HEK293T (cell line): ENCODE data around the gene THSD1.

Experiments
- CTCF ChIA-PET: fragments of 350-600 bp; formaldehyde crosslinking; extraction: SDS; loops from one replicate; lab custom pipeline; 2021; ENCODE audit warnings: antibody characterized with exemption, inconsistent platforms; lab: Yijun Ruan, JAX
- POLR2A ChIA-PET: fragments of 350-600 bp; formaldehyde crosslinking; extraction: SDS; loops from one replicate; lab custom pipeline; 2020; ENCODE audit warnings: antibody characterized with exemption, inconsistent platforms; lab: Yijun Ruan, JAX
- DNase-seq: peaks from one replicate; pipeline ENCODE4 v3.0.0; 2012; ENCODE audit warnings: mixed read lengths; ENCODE audit errors: extremely low spot score
- ARNT ChIP-seq: fragments of 450-650 bp; IDR thresholded peaks from 2 replicates; pipeline ENCODE4 v1.6.1; 2017; ENCODE audit warnings: mild to moderate bottlenecking
- BHLHE40 ChIP-seq: fragments of 450-650 bp; IDR thresholded peaks from 2 replicates; pipeline ENCODE4 v1.6.1; 2016; ENCODE audit warnings: mild to moderate bottlenecking, moderate library complexity, borderline replicate concordance
- CTBP1 ChIP-seq: fragments of 450-650 bp; IDR thresholded peaks from 2 replicates; pipeline ENCODE4 v1.6.1; 2016; ENCODE audit warnings: borderline replicate concordance
- ELF4 ChIP-seq: fragments of 450-650 bp; IDR thresholded peaks from 2 replicates; pipeline ENCODE4 v1.6.1; 2017; ENCODE audit warnings: antibody characterized with exemption
- FOXA1 ChIP-seq: fragments of 450-650 bp; IDR thresholded peaks from 2 replicates; pipeline ENCODE4 v1.6.1; 2016; ENCODE audit warnings: mild to moderate bottlenecking
- FOXK2 ChIP-seq: fragments of 450-650 bp; IDR thresholded peaks from 2 replicates; pipeline ENCODE4 v1.6.1; 2016; ENCODE audit warnings: mild to moderate bottlenecking
- FOXM1 ChIP-seq: fragments of 450-650 bp; IDR thresholded peaks from 2 replicates; pipeline ENCODE4 v1.6.1; 2017; ENCODE audit warnings: mild to moderate bottlenecking, borderline replicate concordance
- HDGF ChIP-seq: fragments of 450-650 bp; IDR thresholded peaks from 2 replicates; pipeline ENCODE4 v1.6.1; 2017; ENCODE audit warnings: antibody characterized with exemption, borderline replicate concordance
- L3MBTL2 ChIP-seq: fragments of 450-650 bp; conservative IDR thresholded peaks from 2 replicates; pipeline ENCODE4 v1.6.1; 2016; ENCODE audit warnings: mild to moderate bottlenecking
- LEF1 ChIP-seq: fragments of 450-650 bp; IDR thresholded peaks from 2 replicates; pipeline ENCODE4 v1.6.1; 2017; ENCODE audit warnings: mild to moderate bottlenecking, borderline replicate concordance
- NFRKB ChIP-seq: fragments of 450-650 bp; IDR thresholded peaks from 2 replicates; pipeline ENCODE4 v1.6.1; 2016; ENCODE audit warnings: mild to moderate bottlenecking, moderate library complexity
- PKNOX1 ChIP-seq: fragments of 450-650 bp; IDR thresholded peaks from 2 replicates; pipeline ENCODE4 v1.6.1; 2016
- SP1 ChIP-seq: fragments of 450-650 bp; IDR thresholded peaks from 2 replicates; pipeline ENCODE4 v1.6.1; 2017
- SUZ12 ChIP-seq: fragments of 450-650 bp; IDR thresholded peaks from 2 replicates; pipeline ENCODE4 v1.6.1; 2016; ENCODE audit warnings: mild to moderate bottlenecking
- TARDBP ChIP-seq: fragments of 450-650 bp; IDR thresholded peaks from 2 replicates; pipeline ENCODE4 v1.6.1; 2016
- ZNF384 ChIP-seq: fragments of 450-650 bp; IDR thresholded peaks from 2 replicates; pipeline ENCODE4 v1.6.1; 2016

Gene THSD1

GRCh38 chr13:52432456-52432855, 26.5 kb upstream of the THSD1 start:
- ChIA-PET CTCF (no interaction called here), POLR2A (no interaction called here)
- no peak for TF ChIP-seq FOXM1
- TF ChIP-seq LEF1 = no peak
- no peak for TF ChIP-seq ELF4
- no peak for TF ChIP-seq FOXA1
- TF ChIP-seq TARDBP = no peak
- DNase-seq = no peak

GRCh38 chr13:52428295-52428694, 22.3 kb upstream of the THSD1 start:
- DNase-seq = no peak
- ChIA-PET CTCF (interaction anchor here (0.8 kb wide), 1 partner anchor 22 kb away, joined by 3 read pairs; the partner anchor contains the start of gene VPS36), POLR2A (interaction anchor here (1.0 kb wide), 1 partner anchor 23 kb away, joined by 3 read pairs; no protein-coding TSS in a partner anchor)
- TF ChIP-seq BHLHE40 = no peak
- no peak for TF ChIP-seq SUZ12

GRCh38 chr13:52421216-52421615, 15.2 kb upstream of the THSD1 start:
- ChIA-PET CTCF (no interaction called here), POLR2A (no interaction called here)
- no peak for TF ChIP-seq LEF1
- TF ChIP-seq ARNT = no peak
- TF ChIP-seq ZNF384 = no peak
- TF ChIP-seq SP1 = no peak
- no peak for TF ChIP-seq PKNOX1
- TF ChIP-seq FOXA1 = no peak
- TF ChIP-seq FOXK2 = no peak
- no peak for TF ChIP-seq HDGF
- no peak for TF ChIP-seq BHLHE40
- no peak for TF ChIP-seq TARDBP
- no peak for TF ChIP-seq ELF4
- no peak for TF ChIP-seq L3MBTL2
- TF ChIP-seq FOXM1 = no peak
- TF ChIP-seq CTBP1 = no peak
- TF ChIP-seq NFRKB = no peak
- no peak for TF ChIP-seq SUZ12
- DNase-seq = no peak

GRCh38 chr13:52419080-52419479, 13.1 kb upstream of the THSD1 start:
- TF ChIP-seq SUZ12 (no peak), FOXM1 (no peak), FOXK2 (no peak), TARDBP (no peak)
- ChIA-PET POLR2A (no interaction called here), CTCF (no interaction called here)
- no peak for DNase-seq

GRCh38 chr13:52414963-52415362, 9.0 kb upstream of the THSD1 start:
- POLR2A ChIA-PET = no interaction called here

GRCh38 chr13:52414051-52414450, 8.1 kb upstream of the THSD1 start:
- TF ChIP-seq ZNF384 = no peak
- TF ChIP-seq LEF1 = no peak
- no peak for TF ChIP-seq L3MBTL2
- no peak for TF ChIP-seq HDGF
- no peak for TF ChIP-seq NFRKB
- no peak for TF ChIP-seq TARDBP
- no peak for TF ChIP-seq ELF4
- TF ChIP-seq SUZ12 = no peak
- TF ChIP-seq FOXA1 = no peak
- no peak for TF ChIP-seq CTBP1
- TF ChIP-seq FOXM1 = no peak
- TF ChIP-seq ARNT = no peak
- TF ChIP-seq FOXK2 = no peak
- no peak for TF ChIP-seq BHLHE40
- TF ChIP-seq SP1 = no peak
- TF ChIP-seq PKNOX1 = no peak
- ChIA-PET CTCF (interaction anchor here (0.5 kb wide), 1 partner anchor 8 kb away, joined by 3 read pairs; no protein-coding TSS in a partner anchor), POLR2A (no interaction called here)
- DNase-seq = no peak

More at GRCh38 chr13:52414963-52415362, 9.0 kb upstream of the THSD1 start:
- DNase-seq = no peak
- CTCF ChIA-PET = no interaction called here
- TF ChIP-seq TARDBP = no peak

GRCh38 chr13:52412128-52412527, 6.2 kb upstream of the THSD1 start:
- ChIA-PET CTCF (no interaction called here), POLR2A (no interaction called here)
- TF ChIP-seq SUZ12 (no peak), CTBP1 (no peak), L3MBTL2 (no peak), ELF4 (no peak), NFRKB (no peak), ARNT (no peak), PKNOX1 (no peak), FOXA1 (no peak), SP1 (no peak), HDGF (no peak), LEF1 (no peak), TARDBP (no peak), FOXK2 (no peak), ZNF384 (no peak), FOXM1 (no peak), BHLHE40 (no peak)
- DNase-seq = no peak
